H1 (cell line): ENCODE results near the gene ZNF681.

Source experiments
- CBX8 ChIP-seq: fragments of 300-800, 300-1000 bp; sonication (generic); IDR thresholded peaks from 2 replicates; pipeline ENCODE4 v1.7.1; 2016; ENCODE audit warnings: low read depth, low read length, borderline replicate concordance
- CREB1 ChIP-seq: IDR thresholded peaks from 2 replicates; pipeline ENCODE4 v1.6.1; 2012; ENCODE audit warnings: inconsistent platforms
- CTCF ChIP-seq, 3 experiments: IDR thresholded peaks; 1 replicate in 2 of 3; 2 replicates in 1 of 3; pipeline versions ENCODE4 v1.5.1 to v1.6.1; 2011; ENCODE audit warnings: low read length in 3 of 3, mild to moderate bottlenecking in 3 of 3, inconsistent platforms in 2 of 3, low read depth in 1 of 3, moderate library complexity in 1 of 3; ENCODE audit not compliant: insufficient read depth in 1 of 3; ENCODE audit errors: control extremely low read depth in 1 of 3
- POLR2A ChIP-seq, 2 experiments: IDR thresholded peaks; 1 replicate in 1 of 2; 2 replicates in 1 of 2; pipeline ENCODE4 v1.6.1; 2011; ENCODE audit warnings: low read depth in 2 of 2, low read length in 2 of 2, mild to moderate bottlenecking in 2 of 2; ENCODE audit errors: control extremely low read depth in 1 of 2

- no peak for TF ChIP-seq CREB1
- TF ChIP-seq CTCF (IDR thresholded peaks at IDR 0.05; ENCODE audit: control extremely low read depth in 1 of 3, insufficient read depth in 1 of 3, low read depth in 1 of 3, low read length in 3 of 3) = no peak
- TF ChIP-seq POLR2A (IDR thresholded peaks at IDR 0.05; ENCODE audit: control extremely low read depth in 1 of 2, low read depth in 2 of 2, low read length in 2 of 2) = no peak
- TF ChIP-seq CBX8 = no peak
These were observed 11.2 kb upstream of the ZNF681 start for GRCh38 chr19:23769691-23770468.
